Stimulated activated CD8-positive, alpha-beta memory T cell treated with anti-CD3 and anti-CD28 coated beads, Interleukin-4, amount 100 ng/mL, for 4 hours (primary cell): ENCODE measurements around the gene SPINK4.

Experiments used
- DNase-seq, 2 donors: peaks; one replicate each; pipeline ENCODE4 v3.0.0-alpha.2; 2020; ENCODE audit warnings: low read depth in 2 of 2, low spot score in 1 of 2

SPINK4 gene

GRCh38 chr9:33256236-33256635 lies 16.3 kb downstream of the SPINK4 start:
- no peak for DNase-seq

GRCh38 chr9:33257276-33257675 lies 17.3 kb downstream of the SPINK4 start:
- no peak for DNase-seq

GRCh38 chr9:33260372-33260771 lies 20.4 kb downstream of the SPINK4 start:
- no peak for DNase-seq

- DNase-seq, result no peak
Observed at GRCh38 chr9:33263131-33264002, 23.4 kb downstream of the SPINK4 start.

GRCh38 chr9:33264003-33264472 lies 24.1 kb downstream of the SPINK4 start:
- peak in 1 of 2 donors; percentile 6 for DNase-seq

- peak; percentile 99 to 100 for DNase-seq
Observed at GRCh38 chr9:33264473-33265177, 24.7 kb downstream of the SPINK4 start, which contains the start of the genes BAG1 and CHMP5. Gene BAG1, minus strand, starts transcription at chr9:33264708. Gene CHMP5, plus strand, starts transcription at chr9:33265049. Its CDS starts 30 bp downstream, at chr9:33265079.

GRCh38 chr9:33265211-33265865 lies 25.4 kb downstream of the SPINK4 start:
- no peak for DNase-seq

- no peak for DNase-seq
Observed at GRCh38 chr9:33267151-33267767, 27.3 kb downstream of the SPINK4 start.

GRCh38 chr9:33270146-33270545 lies 30.2 kb downstream of the SPINK4 start:
- DNase-seq, result no peak

- DNase-seq, result no peak
Observed at GRCh38 chr9:33272061-33272460, 32.1 kb downstream of the SPINK4 start.

GRCh38 chr9:33273266-33273971 lies 33.5 kb downstream of the SPINK4 start:
- no peak for DNase-seq

GRCh38 chr9:33273972-33274328 lies 34.0 kb downstream of the SPINK4 start:
- no peak for DNase-seq

- DNase-seq, result no peak
Observed at GRCh38 chr9:33277484-33277883, 37.5 kb downstream of the SPINK4 start.

GRCh38 chr9:33285502-33285901 lies 45.5 kb downstream of the SPINK4 start:
- DNase-seq, result no peak

- no peak for DNase-seq
Observed at GRCh38 chr9:33287087-33287490, 47.1 kb downstream of the SPINK4 start.

- no peak for DNase-seq
Observed at GRCh38 chr9:33288235-33288634, 48.3 kb downstream of the SPINK4 start.

- no peak for DNase-seq
Observed at GRCh38 chr9:33288828-33289483, 49.0 kb downstream of the SPINK4 start.

GRCh38 chr9:33289496-33289895 lies 49.5 kb downstream of the SPINK4 start:
- no peak for DNase-seq

GRCh38 chr9:33289936-33290246 lies 49.9 kb downstream of the SPINK4 start:
- no peak for DNase-seq
